Measurements from ENCODE around the gene LSM4.

Gene LSM4

GRCh38 chr19:18299654-18300053 is 23.2 kb downstream of the LSM4 start:
- Histone ChIP-seq H3K27ac (ENCODE audit: low read length) (no peak overlapping the region), H3K36me3 (ENCODE audit: control insufficient read depth in 1 of 2, insufficient read depth in 2 of 2, low read length in 2 of 2) (peaks cover 0 to under 1% of the 10 kb centered on the region in 2 donors), H3K4me3 (ENCODE audit: low read depth in 1 of 2, low read length in 2 of 2) (no peak overlapping the region), H3K27me3 (ENCODE audit: low read depth, low read length) (no peaks in the 10 kb centered on the region), H3K4me1 (ENCODE audit: control insufficient read depth in 1 of 2, insufficient read depth in 2 of 2, low read length in 2 of 2) (peaks cover 0 to 23% of the 10 kb centered on the region in 2 donors), H3K9me3 (ENCODE audit: control insufficient read depth in 1 of 2, low read length in 2 of 2) (no peaks in the 10 kb centered on the region)

GRCh38 chr19:18298601-18299000 is 24.3 kb downstream of the LSM4 start:
- no peaks in the 10 kb centered on the region for H3K36me3 ChIP-seq (ENCODE audit: control insufficient read depth in 1 of 2, insufficient read depth in 2 of 2, low read length in 2 of 2)
- no peaks in the 10 kb centered on the region for H3K27me3 ChIP-seq (ENCODE audit: low read depth, low read length)
- H3K4me1 ChIP-seq (ENCODE audit: control insufficient read depth in 1 of 2, insufficient read depth in 2 of 2, low read length in 2 of 2) = peaks cover 0 to 17% of the 10 kb centered on the region in 2 donors
- no peak overlapping the region for H3K4me3 ChIP-seq (ENCODE audit: low read depth in 1 of 2, low read length in 2 of 2)
- no peak overlapping the region for H3K27ac ChIP-seq (ENCODE audit: low read length)
- H3K9me3 ChIP-seq (ENCODE audit: control insufficient read depth in 1 of 2, low read length in 2 of 2) = no peaks in the 10 kb centered on the region

GRCh38 chr19:18297308-18297707 is 25.6 kb downstream of the LSM4 start:
- Histone ChIP-seq H3K27ac (ENCODE audit: low read length) (no peak overlapping the region), H3K27me3 (ENCODE audit: low read depth, low read length) (no peaks in the 10 kb centered on the region), H3K9me3 (ENCODE audit: control insufficient read depth in 1 of 2, low read length in 2 of 2) (no peaks in the 10 kb centered on the region), H3K4me3 (ENCODE audit: low read depth in 1 of 2, low read length in 2 of 2) (no peak overlapping the region), H3K4me1 (ENCODE audit: control insufficient read depth in 1 of 2, insufficient read depth in 2 of 2, low read length in 2 of 2) (peaks cover 6 to 21% of the 10 kb centered on the region in 2 donors), H3K36me3 (ENCODE audit: control insufficient read depth in 1 of 2, insufficient read depth in 2 of 2, low read length in 2 of 2) (no peaks in the 10 kb centered on the region)

DNA sequence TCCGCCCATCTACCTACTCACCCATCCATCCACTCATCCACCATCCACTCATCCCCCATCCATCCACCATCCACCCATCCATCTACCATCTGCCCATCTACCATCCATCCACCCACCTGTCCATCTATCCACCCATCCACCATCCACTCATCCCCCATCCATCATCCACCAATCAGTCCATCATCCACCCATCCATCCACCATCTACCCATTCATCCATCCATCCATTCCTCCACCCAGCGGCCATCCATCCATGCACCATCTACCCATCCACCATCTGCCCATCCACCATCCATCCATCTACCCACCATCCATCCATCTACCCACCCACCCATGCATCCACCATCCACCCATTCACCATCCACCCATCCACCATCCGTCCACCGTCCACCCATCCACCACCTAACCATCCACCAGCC is 27.8 kb downstream of the LSM4 start:
- H3K36me3 ChIP-seq (ENCODE audit: control insufficient read depth in 1 of 2, insufficient read depth in 2 of 2, low read length in 2 of 2) = no peaks in the 10 kb centered on the region
- H3K27ac ChIP-seq (ENCODE audit: low read length) = no peak overlapping the region
- H3K4me3 ChIP-seq (ENCODE audit: low read depth in 1 of 2, low read length in 2 of 2) = no peak overlapping the region
- H3K9me3 ChIP-seq (ENCODE audit: control insufficient read depth in 1 of 2, low read length in 2 of 2) = no peaks in the 10 kb centered on the region
- H3K27me3 ChIP-seq (ENCODE audit: low read depth, low read length) = no peaks in the 10 kb centered on the region
- peaks cover 6 to 14% of the 10 kb centered on the region in 2 donors for H3K4me1 ChIP-seq (ENCODE audit: control insufficient read depth in 1 of 2, insufficient read depth in 2 of 2, low read length in 2 of 2)

GRCh38 chr19:18294467-18294864 is 28.4 kb downstream of the LSM4 start:
- H3K4me1 ChIP-seq (ENCODE audit: control insufficient read depth in 1 of 2, insufficient read depth in 2 of 2, low read length in 2 of 2) = peaks cover 6 to 15% of the 10 kb centered on the region in 2 donors
- H3K4me3 ChIP-seq (ENCODE audit: low read depth in 1 of 2, low read length in 2 of 2) = no peak overlapping the region
- H3K36me3 ChIP-seq (ENCODE audit: control insufficient read depth in 1 of 2, insufficient read depth in 2 of 2, low read length in 2 of 2) = no peaks in the 10 kb centered on the region
- H3K27ac ChIP-seq (ENCODE audit: low read length) = no peak overlapping the region
- no peaks in the 10 kb centered on the region for H3K27me3 ChIP-seq (ENCODE audit: low read depth, low read length)
- no peaks in the 10 kb centered on the region for H3K9me3 ChIP-seq (ENCODE audit: control insufficient read depth in 1 of 2, low read length in 2 of 2)

DNA sequence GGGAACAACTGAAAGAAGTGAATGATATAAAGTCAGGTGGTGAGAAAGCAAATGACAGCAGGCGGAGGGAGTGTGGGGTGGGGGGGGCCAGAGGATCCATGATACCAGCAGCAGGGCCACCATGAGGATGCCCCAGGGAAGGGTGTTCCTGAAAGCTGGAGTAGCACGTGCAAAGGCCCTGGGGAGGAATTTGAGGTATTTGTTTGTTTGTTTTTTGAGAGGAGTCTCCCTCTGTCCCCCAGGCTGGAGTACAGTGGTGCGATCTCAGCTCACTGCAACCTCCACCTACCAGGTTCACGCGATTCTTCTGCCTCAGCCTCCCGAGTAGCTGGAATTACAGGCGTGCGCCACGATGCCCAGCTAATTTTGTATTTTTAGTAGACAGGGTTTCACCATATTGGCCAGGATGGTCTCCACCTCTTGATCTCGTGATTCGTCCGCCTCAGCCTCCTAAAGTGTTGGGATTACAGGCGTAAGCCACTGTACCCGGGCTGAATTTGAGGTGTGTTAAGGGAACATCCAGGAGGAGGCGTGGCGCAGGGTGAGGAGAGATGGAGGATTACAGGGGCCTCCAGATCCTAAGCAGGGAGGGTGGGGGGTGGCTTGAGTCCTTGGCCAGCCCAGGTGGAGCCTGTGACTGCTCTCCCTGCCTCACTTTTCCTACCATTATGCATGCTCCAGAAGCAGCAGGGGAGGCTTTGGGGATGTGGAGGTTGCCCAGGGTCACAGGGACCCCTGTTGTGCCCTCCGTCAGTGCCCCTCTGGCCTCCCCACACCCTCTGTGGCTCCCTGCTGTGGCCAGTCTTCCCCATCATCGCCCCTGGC is 29.0 kb downstream of the LSM4 start:
- peak overlapping the region; percentile 98 for H3K27ac ChIP-seq (ENCODE audit: low read length)
- no peaks in the 10 kb centered on the region for H3K27me3 ChIP-seq (ENCODE audit: low read depth, low read length)
- no peaks in the 10 kb centered on the region for H3K36me3 ChIP-seq (ENCODE audit: control insufficient read depth in 1 of 2, insufficient read depth in 2 of 2, low read length in 2 of 2)
- peak overlapping the region; percentile 77 to 85 for H3K4me3 ChIP-seq (ENCODE audit: low read depth in 1 of 2, low read length in 2 of 2)
- no peaks in the 10 kb centered on the region for H3K9me3 ChIP-seq (ENCODE audit: control insufficient read depth in 1 of 2, low read length in 2 of 2)
- peaks cover 6 to 15% of the 10 kb centered on the region in 2 donors for H3K4me1 ChIP-seq (ENCODE audit: control insufficient read depth in 1 of 2, insufficient read depth in 2 of 2, low read length in 2 of 2)

DNA sequence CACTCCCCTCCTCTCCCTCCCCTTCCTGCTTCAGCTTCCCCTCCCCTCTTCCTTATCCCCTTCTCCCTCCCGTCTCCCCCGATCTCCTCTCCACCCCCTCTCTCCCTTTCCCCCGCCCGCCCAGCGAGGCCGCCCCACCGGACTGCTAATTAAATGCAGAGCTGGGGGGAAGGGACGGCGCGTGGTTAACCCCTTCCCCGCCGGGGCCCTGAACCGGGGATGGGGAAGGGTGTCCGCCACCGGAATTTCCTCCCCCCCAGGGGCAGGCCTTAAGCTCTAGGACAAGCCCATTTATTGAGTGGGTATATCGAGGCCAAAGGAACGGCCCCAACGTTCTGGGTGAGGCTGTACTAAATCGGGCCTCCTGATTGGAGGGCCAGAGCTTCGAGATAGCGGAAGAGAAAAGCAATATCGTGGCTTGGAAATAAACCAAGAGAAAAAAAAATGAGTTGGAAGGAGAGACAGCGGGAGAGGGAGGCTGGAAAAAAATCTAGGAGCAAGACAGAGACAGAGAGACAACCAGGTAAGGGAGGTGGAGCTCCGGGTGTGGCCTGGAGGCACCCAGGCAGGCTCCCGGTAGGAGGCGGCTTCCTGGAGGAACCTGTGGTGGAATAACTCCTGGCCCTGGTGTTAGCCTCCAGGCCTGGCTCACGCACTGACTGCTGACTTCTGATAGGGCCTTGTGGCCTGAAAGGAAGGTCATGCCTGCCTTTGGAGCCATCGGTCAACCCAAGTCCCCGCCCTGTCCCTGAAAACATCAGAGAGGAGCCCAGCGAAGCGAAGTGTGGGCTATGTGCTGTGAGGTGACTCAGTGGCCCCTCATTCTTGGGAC is 29.9 kb downstream of the LSM4 start:
- no peaks in the 10 kb centered on the region for H3K36me3 ChIP-seq (ENCODE audit: control insufficient read depth in 1 of 2, insufficient read depth in 2 of 2, low read length in 2 of 2)
- H3K27ac ChIP-seq (ENCODE audit: low read length) = peak overlapping the region; percentile 98
- H3K27me3 ChIP-seq (ENCODE audit: low read depth, low read length) = no peaks in the 10 kb centered on the region
- H3K9me3 ChIP-seq (ENCODE audit: control insufficient read depth in 1 of 2, low read length in 2 of 2) = no peaks in the 10 kb centered on the region
- peaks cover 6 to 15% of the 10 kb centered on the region in 2 donors for H3K4me1 ChIP-seq (ENCODE audit: control insufficient read depth in 1 of 2, insufficient read depth in 2 of 2, low read length in 2 of 2)
- peak overlapping the region; percentile 77 to 85 for H3K4me3 ChIP-seq (ENCODE audit: low read depth in 1 of 2, low read length in 2 of 2)

- no peaks in the 10 kb centered on the region for H3K9me3 ChIP-seq (ENCODE audit: control insufficient read depth in 1 of 2, low read length in 2 of 2)
- H3K36me3 ChIP-seq (ENCODE audit: control insufficient read depth in 1 of 2, insufficient read depth in 2 of 2, low read length in 2 of 2) = no peaks in the 10 kb centered on the region
- H3K4me3 ChIP-seq (ENCODE audit: low read depth in 1 of 2, low read length in 2 of 2) = peak overlapping the region; percentile 77 to 85
- H3K4me1 ChIP-seq (ENCODE audit: control insufficient read depth in 1 of 2, insufficient read depth in 2 of 2, low read length in 2 of 2) = peaks cover 6 to 15% of the 10 kb centered on the region in 2 donors
- H3K27me3 ChIP-seq (ENCODE audit: low read depth, low read length) = no peaks in the 10 kb centered on the region
- H3K27ac ChIP-seq (ENCODE audit: low read length) = peak overlapping the region; percentile 98
Measured at GRCh38 chr19:18292462-18292809, 30.4 kb downstream of the LSM4 start.

DNA sequence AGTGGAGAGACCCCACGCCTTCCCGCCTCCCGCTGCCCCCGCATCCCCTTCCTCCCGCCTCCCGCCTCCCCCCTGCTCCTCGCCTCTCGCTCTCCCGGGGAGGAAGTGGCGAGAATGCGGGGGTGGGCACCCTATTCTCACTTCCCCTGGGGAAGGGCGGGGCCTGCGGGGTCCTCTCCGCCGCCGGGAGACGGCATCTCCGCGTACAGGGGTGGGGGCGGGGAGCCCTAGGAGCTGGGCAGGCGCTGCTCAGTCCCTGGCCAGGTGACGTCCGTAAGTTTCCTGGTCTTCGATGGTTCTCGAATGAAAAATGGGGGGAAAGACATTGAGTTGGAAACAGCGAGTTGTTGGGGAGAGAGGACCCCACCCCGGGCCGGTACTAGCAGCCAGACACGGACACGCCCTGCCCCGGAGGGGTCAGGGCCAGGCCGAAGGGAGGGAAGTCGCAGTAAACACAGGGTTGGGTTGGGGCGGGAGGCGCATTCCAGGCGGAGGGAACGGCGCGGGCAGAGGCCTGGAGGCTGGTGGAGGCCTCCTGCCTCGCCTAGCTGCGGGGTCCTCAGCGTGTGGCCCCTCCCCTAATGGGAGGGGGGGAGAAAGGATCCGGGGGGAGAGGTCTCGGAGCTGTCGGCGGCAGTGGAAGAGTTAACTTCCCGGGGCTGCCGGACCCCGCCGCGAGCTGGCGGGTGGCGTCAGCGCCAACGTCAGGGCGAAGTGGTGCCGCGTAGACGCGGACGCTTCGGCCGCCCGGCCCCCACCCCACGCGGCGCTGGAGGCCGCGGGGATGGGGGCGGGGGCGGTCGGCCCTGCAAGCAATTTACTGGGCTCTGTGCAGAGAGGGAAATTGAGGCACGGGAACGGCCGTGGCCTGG is 31.1 kb downstream of the LSM4 start:
- Histone ChIP-seq H3K27ac (ENCODE audit: low read length) (peak overlapping the region; percentile 98), H3K27me3 (ENCODE audit: low read depth, low read length) (no peaks in the 10 kb centered on the region), H3K36me3 (ENCODE audit: control insufficient read depth in 1 of 2, insufficient read depth in 2 of 2, low read length in 2 of 2) (no peaks in the 10 kb centered on the region), H3K9me3 (ENCODE audit: control insufficient read depth in 1 of 2, low read length in 2 of 2) (no peaks in the 10 kb centered on the region), H3K4me1 (ENCODE audit: control insufficient read depth in 1 of 2, insufficient read depth in 2 of 2, low read length in 2 of 2) (peaks cover 6 to 15% of the 10 kb centered on the region in 2 donors), H3K4me3 (ENCODE audit: low read depth in 1 of 2, low read length in 2 of 2) (peak overlapping the region; percentile 77 to 85)

GRCh38 chr19:18291019-18291524 is 31.8 kb downstream of the LSM4 start:
- H3K27me3 ChIP-seq (ENCODE audit: low read depth, low read length) = no peaks in the 10 kb centered on the region
- peaks cover 6 to 15% of the 10 kb centered on the region in 2 donors for H3K4me1 ChIP-seq (ENCODE audit: control insufficient read depth in 1 of 2, insufficient read depth in 2 of 2, low read length in 2 of 2)
- peak overlapping the region in 1 of 2 donors; percentile 77 for H3K4me3 ChIP-seq (ENCODE audit: low read depth in 1 of 2, low read length in 2 of 2)
- H3K27ac ChIP-seq (ENCODE audit: low read length) = peak overlapping the region; percentile 98
- H3K9me3 ChIP-seq (ENCODE audit: control insufficient read depth in 1 of 2, low read length in 2 of 2) = no peaks in the 10 kb centered on the region
- H3K36me3 ChIP-seq (ENCODE audit: control insufficient read depth in 1 of 2, insufficient read depth in 2 of 2, low read length in 2 of 2) = no peaks in the 10 kb centered on the region

Data from muscle layer of duodenum (tissue), 2 donors.